WERI-Rb-1 (cell line): ENCODE results near the gene TMA7B.

ENCODE experiments used
- DNase-seq: peaks from one replicate; pipeline ENCODE4 v3.0.0-alpha.2; 2020
- H3K27ac ChIP-seq: fragments of 250-450 bp; sonication (Bioruptor Pico); 2 replicates; pipeline ENCODE4 v1.5.1; 2020; ENCODE audit warnings: mild to moderate bottlenecking, moderate library complexity
- H3K27me3 ChIP-seq: fragments of 250-450 bp; sonication (Bioruptor Pico); 2 replicates; pipeline ENCODE4 v1.5.1; 2021; ENCODE audit warnings: mild to moderate bottlenecking, low read depth, moderate library complexity; ENCODE audit not compliant: insufficient read depth, severe bottlenecking
- H3K36me3 ChIP-seq: fragments of 250-450 bp; sonication (Bioruptor Pico); 2 replicates; pipeline ENCODE4 v1.5.1; 2020; ENCODE audit warnings: mild to moderate bottlenecking, moderate library complexity
- H3K4me3 ChIP-seq: 2 replicates; pipeline ENCODE4 v1.5.1; 2011; ENCODE audit warnings: low read depth, mild to moderate bottlenecking, control low read depth, low read length
- H3K9me3 ChIP-seq: fragments of 250-450 bp; sonication (Bioruptor Pico); 2 replicates; pipeline ENCODE4 v1.5.1; 2021; ENCODE audit warnings: mild to moderate bottlenecking, moderate library complexity; ENCODE audit not compliant: severe bottlenecking
- CTCF ChIP-seq: IDR thresholded peaks from 2 replicates; pipeline ENCODE4 v1.5.1; 2011; ENCODE audit warnings: low read depth, mild to moderate bottlenecking, control low read depth, inconsistent platforms, low read length

Gene TMA7B

GRCh38 chr22:39984006-39984405 is 23.8 kb downstream of the TMA7B start:
- Histone ChIP-seq H3K36me3 (no peaks in the 10 kb centered on the region), H3K27ac (no peak overlapping the region), H3K9me3 (no peaks in the 10 kb centered on the region), H3K27me3 (no peaks in the 10 kb centered on the region), H3K4me3 (no peak overlapping the region)
- TF ChIP-seq CTCF, result no peak
- DNase-seq, result no peak

- Histone ChIP-seq H3K4me3 (no peak overlapping the region), H3K27ac (no peak overlapping the region), H3K27me3 (no peaks in the 10 kb centered on the region), H3K9me3 (no peaks in the 10 kb centered on the region), H3K36me3 (no peaks in the 10 kb centered on the region)
- no peak for TF ChIP-seq CTCF
- no peak for DNase-seq
These were observed 24.5 kb downstream of the TMA7B start for GRCh38 chr22:39984746-39985145.

- no peaks in the 10 kb centered on the region for H3K9me3 ChIP-seq
- TF ChIP-seq CTCF, result no peak
- no peaks in the 10 kb centered on the region for H3K27me3 ChIP-seq
- H3K4me3 ChIP-seq, result no peak overlapping the region
- H3K36me3 ChIP-seq, result no peaks in the 10 kb centered on the region
- H3K27ac ChIP-seq, result no peak overlapping the region
- no peak for DNase-seq
These were observed 25.3 kb downstream of the TMA7B start for GRCh38 chr22:39985383-39986035.

- DNase-seq, result no peak
- Histone ChIP-seq H3K36me3 (no peaks in the 10 kb centered on the region), H3K9me3 (no peaks in the 10 kb centered on the region), H3K4me3 (no peak overlapping the region), H3K27me3 (no peaks in the 10 kb centered on the region), H3K27ac (no peak overlapping the region)
- TF ChIP-seq CTCF, result no peak
These were observed 28.4 kb downstream of the TMA7B start for GRCh38 chr22:39988386-39989114.

GRCh38 chr22:39989633-39990032 is 29.4 kb downstream of the TMA7B start:
- H3K27me3 ChIP-seq, result no peaks in the 10 kb centered on the region

More at GRCh38 chr22:39989633-39990032, 29.4 kb downstream of the TMA7B start:
- no peak for TF ChIP-seq CTCF
- no peak for DNase-seq
- H3K4me3 ChIP-seq, result no peak overlapping the region
- H3K9me3 ChIP-seq, result no peaks in the 10 kb centered on the region
- no peak overlapping the region; the same call in 1 of the 2 replicates for H3K27ac ChIP-seq
- no peaks in the 10 kb centered on the region for H3K36me3 ChIP-seq
